BE2C (cell line): ENCODE data around the gene LGI1. TPM values are rescaled to one million over a fixed set of nuclear protein-coding genes. Genes with fewer than 3 reads are reported as not detected.

ENCODE experiments used
- DNase-seq: peaks from one replicate; pipeline ENCODE4 v3.0.0-alpha.2; 2020
- H3K27me3 ChIP-seq: fragments of 250-450 bp; sonication (Bioruptor Pico); 2 replicates; pipeline ENCODE4 v1.5.1; 2020; ENCODE audit warnings: mild to moderate bottlenecking
- H3K36me3 ChIP-seq: fragments of 250-450 bp; sonication (Bioruptor Pico); 2 replicates; pipeline ENCODE4 v1.5.1; 2020; ENCODE audit warnings: mild to moderate bottlenecking
- H3K4me1 ChIP-seq: fragments of 250-450 bp; sonication (Bioruptor Pico); 2 replicates; pipeline ENCODE4 v1.5.1; 2020
- H3K4me3 ChIP-seq: 2 replicates; pipeline ENCODE4 v1.5.1; 2011; ENCODE audit warnings: low read depth, low read length
- H3K9me3 ChIP-seq: fragments of 250-450 bp; sonication (Bioruptor Pico); 2 replicates; pipeline ENCODE4 v1.5.1; 2020
- polyA plus RNA-seq: library from polyadenylated mRNA; unstranded; fragments of >200 nt; gene quantifications from one replicate; pipeline ENCODE4 v1.2.1, GENCODE V29; 2012; ENCODE audit warnings: low read depth, missing spikeins; ENCODE audit not compliant: insufficient read length, insufficient read depth
- TF ChIP-seq, protein P1 (sequence below): IDR thresholded peaks from 2 replicates; pipeline ENCODE4 v1.5.1; 2012; ENCODE audit warnings: mild to moderate bottlenecking, low read depth, low read length

Gene LGI1
- 0.79 TPM for polyA plus RNA-seq

DNA sequence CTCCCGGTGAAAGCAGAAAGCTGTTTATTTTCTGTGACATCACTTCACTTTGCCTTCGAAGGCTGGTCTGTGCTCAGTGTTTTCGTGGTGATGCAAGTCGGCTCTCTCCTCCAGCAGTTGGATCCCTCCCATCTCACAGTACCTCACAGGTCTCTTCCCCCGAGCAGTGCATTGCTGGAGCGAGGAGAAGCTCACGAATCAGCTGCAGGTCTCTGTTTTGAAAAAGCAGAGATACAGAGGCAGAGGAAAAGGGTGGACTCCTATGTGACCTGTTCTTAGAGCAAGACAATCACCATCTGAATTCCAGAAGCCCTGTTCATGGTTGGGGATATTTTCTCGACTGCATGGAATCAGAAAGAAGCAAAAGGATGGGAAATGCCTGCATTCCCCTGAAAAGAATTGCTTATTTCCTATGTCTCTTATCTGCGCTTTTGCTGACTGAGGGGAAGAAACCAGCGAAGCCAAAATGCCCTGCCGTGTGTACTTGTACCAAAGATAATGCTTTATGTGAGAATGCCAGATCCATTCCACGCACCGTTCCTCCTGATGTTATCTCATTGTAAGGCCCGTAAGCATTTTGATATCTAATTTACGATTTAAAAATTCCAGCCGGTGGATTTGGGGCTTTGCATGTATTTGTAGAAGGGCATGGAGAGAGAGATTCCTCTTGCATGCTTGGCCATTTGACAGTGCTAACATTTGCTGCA lies at the start of gene LGI1:
LGI1 (plus strand) TSS at position 136 of the 707 bp plus-strand sequence; CDS start at position 345, 209 bp downstream.
- no peak for DNase-seq
- TF ChIP-seq, protein P1, sequence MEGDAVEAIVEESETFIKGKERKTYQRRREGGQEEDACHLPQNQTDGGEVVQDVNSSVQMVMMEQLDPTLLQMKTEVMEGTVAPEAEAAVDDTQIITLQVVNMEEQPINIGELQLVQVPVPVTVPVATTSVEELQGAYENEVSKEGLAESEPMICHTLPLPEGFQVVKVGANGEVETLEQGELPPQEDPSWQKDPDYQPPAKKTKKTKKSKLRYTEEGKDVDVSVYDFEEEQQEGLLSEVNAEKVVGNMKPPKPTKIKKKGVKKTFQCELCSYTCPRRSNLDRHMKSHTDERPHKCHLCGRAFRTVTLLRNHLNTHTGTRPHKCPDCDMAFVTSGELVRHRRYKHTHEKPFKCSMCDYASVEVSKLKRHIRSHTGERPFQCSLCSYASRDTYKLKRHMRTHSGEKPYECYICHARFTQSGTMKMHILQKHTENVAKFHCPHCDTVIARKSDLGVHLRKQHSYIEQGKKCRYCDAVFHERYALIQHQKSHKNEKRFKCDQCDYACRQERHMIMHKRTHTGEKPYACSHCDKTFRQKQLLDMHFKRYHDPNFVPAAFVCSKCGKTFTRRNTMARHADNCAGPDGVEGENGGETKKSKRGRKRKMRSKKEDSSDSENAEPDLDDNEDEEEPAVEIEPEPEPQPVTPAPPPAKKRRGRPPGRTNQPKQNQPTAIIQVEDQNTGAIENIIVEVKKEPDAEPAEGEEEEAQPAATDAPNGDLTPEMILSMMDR, result no peak
- H3K4me3 ChIP-seq, result peak within 1 kb of the TSS; percentile 21
- no peaks in the 10 kb centered on the region for H3K9me3 ChIP-seq
- H3K4me1 ChIP-seq, result peaks cover 7% of the 10 kb centered on the region
- H3K27me3 ChIP-seq, result no peaks in the 10 kb centered on the region
- H3K36me3 ChIP-seq, result no peaks in the 10 kb centered on the region

DNA sequence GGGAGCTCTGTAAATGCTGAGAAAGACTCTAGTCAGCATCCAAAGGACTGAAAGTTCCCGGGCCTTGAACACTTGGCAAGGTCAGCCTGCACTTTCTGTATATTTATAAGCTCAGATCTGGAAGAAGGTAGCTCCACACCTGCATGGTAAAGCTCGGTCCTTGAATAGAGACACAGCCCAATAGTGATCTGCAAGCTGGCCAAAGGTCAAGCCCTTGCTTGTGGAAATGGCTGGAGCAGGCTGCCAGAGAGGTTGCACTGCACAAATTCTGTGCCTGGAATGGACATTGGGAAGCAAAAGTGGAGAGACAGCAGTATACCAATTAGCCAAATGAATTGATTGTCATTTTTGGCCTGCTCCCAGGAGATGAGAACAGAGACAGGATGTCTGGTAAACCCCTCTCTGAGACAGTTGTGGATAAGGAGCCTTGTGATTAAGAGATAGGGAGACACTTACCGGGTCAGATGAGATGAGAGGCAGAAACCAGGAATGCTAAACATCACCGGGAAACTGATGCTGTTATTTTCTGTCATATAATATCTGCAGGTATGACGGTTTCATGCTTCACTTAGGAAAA lies 47.3 kb upstream of the LGI1 start:
- no peak overlapping the region for H3K4me3 ChIP-seq
- no peaks in the 10 kb centered on the region for H3K9me3 ChIP-seq
- DNase-seq, result peak; percentile 20
- H3K4me1 ChIP-seq, result no peaks in the 10 kb centered on the region; the same call in none of the 2 replicates
- TF ChIP-seq, protein P1, result no peak
- no peaks in the 10 kb centered on the region for H3K27me3 ChIP-seq
- no peaks in the 10 kb centered on the region for H3K36me3 ChIP-seq

DNA sequence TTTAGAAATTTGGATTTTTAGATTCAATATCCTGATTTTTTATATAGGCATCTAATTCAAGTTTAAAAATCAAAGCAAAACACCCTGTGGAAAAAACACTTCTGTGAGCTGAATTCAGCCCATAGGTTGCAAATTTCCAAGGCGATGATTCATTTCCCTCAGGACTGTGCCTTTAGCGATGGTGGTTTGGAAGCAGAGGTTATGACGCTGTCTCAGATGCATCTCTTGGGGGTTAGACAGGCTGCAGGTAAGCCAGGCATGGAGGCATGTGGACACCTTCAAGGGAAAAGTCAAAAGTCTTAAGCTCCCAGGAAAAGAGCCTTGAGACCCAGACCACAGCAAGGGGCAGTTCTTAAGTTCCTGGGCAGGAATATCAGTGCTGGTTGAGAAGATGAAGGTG lies 45.8 kb upstream of the LGI1 start:
- H3K9me3 ChIP-seq, result no peaks in the 10 kb centered on the region
- no peaks in the 10 kb centered on the region; the same call in none of the 2 replicates for H3K4me1 ChIP-seq
- TF ChIP-seq, protein P1, result no peak
- no peaks in the 10 kb centered on the region for H3K36me3 ChIP-seq
- H3K4me3 ChIP-seq, result no peak overlapping the region
- H3K27me3 ChIP-seq, result no peaks in the 10 kb centered on the region
- DNase-seq, result no peak

DNA sequence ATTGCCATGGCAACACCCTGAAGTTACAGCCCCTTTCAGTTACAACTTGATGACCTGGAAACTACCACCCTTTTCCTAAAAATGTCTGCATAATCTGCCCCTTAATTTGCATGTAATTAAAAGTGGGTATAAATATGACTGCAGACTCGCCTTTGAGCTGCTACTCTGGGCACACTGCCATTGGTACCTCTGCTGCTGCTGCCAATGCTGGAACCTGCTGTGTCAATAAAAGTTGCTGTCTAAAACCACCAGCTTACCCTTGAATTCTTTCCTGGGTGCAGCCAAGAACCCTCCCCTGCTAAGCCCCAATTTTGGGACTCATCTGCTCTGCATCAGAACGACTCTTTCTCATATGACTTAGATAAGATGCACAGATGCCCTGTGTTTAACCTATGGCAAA lies 45.1 kb upstream of the LGI1 start:
- TF ChIP-seq, protein P1, result no peak

DNA sequence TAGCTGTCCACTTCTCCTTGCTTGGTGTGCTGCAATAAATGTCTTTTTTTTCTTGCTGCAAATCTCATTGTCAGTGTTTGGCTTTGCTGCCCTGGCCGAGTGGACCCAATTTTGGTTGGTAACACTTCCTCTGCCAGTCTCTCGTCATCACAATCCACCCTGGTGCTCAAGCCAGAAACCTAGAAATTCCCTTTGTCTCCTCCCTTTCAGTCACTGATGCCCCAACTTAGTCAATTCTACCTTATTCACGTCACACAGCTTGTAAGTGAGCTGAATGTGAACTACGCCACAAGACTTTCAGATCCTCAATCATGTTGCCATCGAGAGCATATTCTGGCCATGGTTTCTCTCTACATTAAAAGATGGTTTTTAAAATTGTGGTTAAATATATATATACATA lies 42.4 kb upstream of the LGI1 start:
- no peaks in the 10 kb centered on the region for H3K9me3 ChIP-seq
- TF ChIP-seq, protein P1, result no peak
- H3K27me3 ChIP-seq, result no peaks in the 10 kb centered on the region
- H3K4me1 ChIP-seq, result no peaks in the 10 kb centered on the region; the same call in none of the 2 replicates
- H3K36me3 ChIP-seq, result no peaks in the 10 kb centered on the region
- no peak for DNase-seq
- no peak overlapping the region for H3K4me3 ChIP-seq

More for the DNA sequence above, 45.1 kb upstream of the LGI1 start:
- H3K4me1 ChIP-seq, result no peaks in the 10 kb centered on the region; the same call in none of the 2 replicates
- H3K9me3 ChIP-seq, result no peaks in the 10 kb centered on the region
- H3K36me3 ChIP-seq, result no peaks in the 10 kb centered on the region
- H3K4me3 ChIP-seq, result no peak overlapping the region
- H3K27me3 ChIP-seq, result no peaks in the 10 kb centered on the region
- no peak for DNase-seq

DNA sequence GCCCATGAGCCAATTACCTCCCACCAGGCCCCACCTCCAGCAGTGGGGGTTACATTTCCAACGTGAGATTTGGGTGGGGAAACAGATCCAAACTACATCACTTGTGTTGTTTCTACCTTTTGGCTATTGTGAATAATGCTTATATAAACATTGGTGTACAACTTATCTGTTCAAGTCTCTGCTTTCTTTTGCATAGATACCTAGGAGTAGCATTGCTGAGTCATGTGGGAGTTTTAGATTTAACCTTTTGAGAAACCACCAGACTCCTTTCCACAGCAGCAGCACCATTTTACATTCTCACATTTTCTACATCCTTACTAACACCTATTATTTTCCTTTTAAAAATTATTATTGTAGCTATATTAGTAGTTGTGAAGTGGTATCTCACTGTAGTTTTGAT lies 41.0 kb upstream of the LGI1 start:
- Histone ChIP-seq H3K27me3 (no peaks in the 10 kb centered on the region), H3K4me1 (no peaks in the 10 kb centered on the region), H3K4me3 (no peak overlapping the region), H3K9me3 (no peaks in the 10 kb centered on the region), H3K36me3 (no peaks in the 10 kb centered on the region)
- TF ChIP-seq, protein P1, result no peak
- DNase-seq, result no peak
